ENCODE results near the gene SLC16A6.
"Not testable (repeated sequence)": the region's sequence is repeated elsewhere in the genome, so short reads cannot be mapped to it uniquely, and the experiment has no call there.

SLC16A6 gene

GRCh38 chr17:68290955-68291835 lies at the start of gene SLC16A6, which contains the start of gene ARSG:
TSS of gene SLC16A6 (minus strand) at chr17:68291127. CDS start at chr17:68278320, 12,807 bp downstream.
TSS of gene ARSG (plus strand) at chr17:68291495. CDS start at chr17:68307494, 15,999 bp downstream.
- DNase-seq (ENCODE audit: low spot score): peak; percentile 83

- no peak for DNase-seq (ENCODE audit: low spot score)
Observed at GRCh38 chr17:68334393-68334792, 43.5 kb upstream of the SLC16A6 start.

- not testable (repeated sequence) for DNase-seq (ENCODE audit: low spot score)
Observed at GRCh38 chr17:68331932-68332331, 41.0 kb upstream of the SLC16A6 start.

- DNase-seq (ENCODE audit: low spot score): no peak
Observed at GRCh38 chr17:68329331-68329730, 38.4 kb upstream of the SLC16A6 start.

GRCh38 chr17:68328676-68329075 lies 37.7 kb upstream of the SLC16A6 start:
- no peak for DNase-seq (ENCODE audit: low spot score)

GRCh38 chr17:68327823-68328557 lies 37.1 kb upstream of the SLC16A6 start:
- no peak for DNase-seq (ENCODE audit: low spot score)

GRCh38 chr17:68326681-68327080 lies 35.8 kb upstream of the SLC16A6 start:
- DNase-seq (ENCODE audit: low spot score): no peak

GRCh38 chr17:68325961-68326360 lies 35.0 kb upstream of the SLC16A6 start:
- no peak for DNase-seq (ENCODE audit: low spot score)

GRCh38 chr17:68324654-68325336 lies 33.9 kb upstream of the SLC16A6 start:
- DNase-seq (ENCODE audit: low spot score): no peak

GRCh38 chr17:68324114-68324513 lies 33.2 kb upstream of the SLC16A6 start:
- DNase-seq (ENCODE audit: low spot score): no peak

GRCh38 chr17:68322630-68323029 lies 31.7 kb upstream of the SLC16A6 start:
- DNase-seq (ENCODE audit: low spot score): no peak

- no peak for DNase-seq (ENCODE audit: low spot score)
Observed at GRCh38 chr17:68321556-68321954, 30.6 kb upstream of the SLC16A6 start.

GRCh38 chr17:68320943-68321555 lies 30.1 kb upstream of the SLC16A6 start:
- no peak for DNase-seq (ENCODE audit: low spot score)

- no peak for DNase-seq (ENCODE audit: low spot score)
Observed at GRCh38 chr17:68320311-68320865, 29.5 kb upstream of the SLC16A6 start.

GRCh38 chr17:68319410-68320162 lies 28.7 kb upstream of the SLC16A6 start:
- no peak for DNase-seq (ENCODE audit: low spot score)

- no peak for DNase-seq (ENCODE audit: low spot score)
Observed at GRCh38 chr17:68318103-68318991, 27.4 kb upstream of the SLC16A6 start.

GRCh38 chr17:68317458-68317857 lies 26.5 kb upstream of the SLC16A6 start:
- no peak for DNase-seq (ENCODE audit: low spot score)

- DNase-seq (ENCODE audit: low spot score): no peak
Observed at GRCh38 chr17:68315930-68316329, 25.0 kb upstream of the SLC16A6 start.

GRCh38 chr17:68314916-68315535 lies 24.1 kb upstream of the SLC16A6 start:
- DNase-seq (ENCODE audit: low spot score): peak; percentile 59
